ENCODE results near the gene EIF4G1.

- TF ChIP-seq, protein P1, sequence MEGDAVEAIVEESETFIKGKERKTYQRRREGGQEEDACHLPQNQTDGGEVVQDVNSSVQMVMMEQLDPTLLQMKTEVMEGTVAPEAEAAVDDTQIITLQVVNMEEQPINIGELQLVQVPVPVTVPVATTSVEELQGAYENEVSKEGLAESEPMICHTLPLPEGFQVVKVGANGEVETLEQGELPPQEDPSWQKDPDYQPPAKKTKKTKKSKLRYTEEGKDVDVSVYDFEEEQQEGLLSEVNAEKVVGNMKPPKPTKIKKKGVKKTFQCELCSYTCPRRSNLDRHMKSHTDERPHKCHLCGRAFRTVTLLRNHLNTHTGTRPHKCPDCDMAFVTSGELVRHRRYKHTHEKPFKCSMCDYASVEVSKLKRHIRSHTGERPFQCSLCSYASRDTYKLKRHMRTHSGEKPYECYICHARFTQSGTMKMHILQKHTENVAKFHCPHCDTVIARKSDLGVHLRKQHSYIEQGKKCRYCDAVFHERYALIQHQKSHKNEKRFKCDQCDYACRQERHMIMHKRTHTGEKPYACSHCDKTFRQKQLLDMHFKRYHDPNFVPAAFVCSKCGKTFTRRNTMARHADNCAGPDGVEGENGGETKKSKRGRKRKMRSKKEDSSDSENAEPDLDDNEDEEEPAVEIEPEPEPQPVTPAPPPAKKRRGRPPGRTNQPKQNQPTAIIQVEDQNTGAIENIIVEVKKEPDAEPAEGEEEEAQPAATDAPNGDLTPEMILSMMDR (IDR thresholded peaks at IDR 0.05), result no peak
- TF ChIP-seq EZH2phosphoT487 (IDR thresholded peaks at IDR 0.05) (no peak), EZH2 (IDR thresholded peaks at IDR 0.05) (no peak)
Measured at GRCh38 chr3:184282941-184283340, 31.5 kb upstream of the EIF4G1 start.

Measured in neural progenitor cell (in vitro differentiated cells).